GM18502 (cell line): Measurements from ENCODE around the gene RBP5.
"Not testable (repeated sequence)": the region's sequence is repeated elsewhere in the genome, so short reads cannot be mapped to it uniquely, and the experiment has no call there.

Experiments
- ATAC-seq: cut with Tn5 transposase; IDR thresholded peaks from one replicate; pipeline ENCODE4 v1.9.1; 2021; ENCODE audit warnings: mild to moderate bottlenecking; ENCODE audit not compliant: unreplicated experiment, poor library complexity

Gene RBP5

GRCh38 chr12:7125632-7126227, 3.0 kb downstream of the RBP5 start:
- ATAC-seq = no peak

GRCh38 chr12:7123806-7124522, 4.7 kb downstream of the RBP5 start:
- no peak for ATAC-seq

GRCh38 chr12:7122811-7123769, 5.6 kb downstream of the RBP5 start:
- ATAC-seq = no peak

GRCh38 chr12:7121324-7121723, 7.4 kb downstream of the RBP5 start:
- no peak for ATAC-seq

GRCh38 chr12:7120166-7120565, 8.5 kb downstream of the RBP5 start:
- no peak for ATAC-seq

- no peak for ATAC-seq
These were observed 9.8 kb downstream of the RBP5 start for GRCh38 chr12:7118881-7119280.

- no peak for ATAC-seq
These were observed 11.0 kb downstream of the RBP5 start for GRCh38 chr12:7117670-7118069.

- no peak for ATAC-seq
These were observed 11.8 kb downstream of the RBP5 start for GRCh38 chr12:7116916-7117315.

- no peak for ATAC-seq
These were observed 12.5 kb downstream of the RBP5 start for GRCh38 chr12:7116196-7116595.

- ATAC-seq = no peak
These were observed 13.8 kb downstream of the RBP5 start for GRCh38 chr12:7114851-7115250.

- ATAC-seq = no peak
These were observed 14.7 kb downstream of the RBP5 start for GRCh38 chr12:7114008-7114407.

GRCh38 chr12:7113389-7113871, 15.3 kb downstream of the RBP5 start:
- ATAC-seq = no peak

- ATAC-seq = no peak
These were observed 16.6 kb downstream of the RBP5 start for GRCh38 chr12:7112041-7112440.

- ATAC-seq = no peak
These were observed 18.0 kb downstream of the RBP5 start for GRCh38 chr12:7110661-7111060.

- ATAC-seq = no peak
These were observed 19.1 kb downstream of the RBP5 start for GRCh38 chr12:7109572-7109920.

- no peak for ATAC-seq
These were observed 19.7 kb downstream of the RBP5 start, which contains the start of gene C1RL for GRCh38 chr12:7108796-7109571. C1RL (minus strand) TSS chr12:7109214; CDS start chr12:7109180, 34 bp downstream.

GRCh38 chr12:7108003-7108795, 20.5 kb downstream of the RBP5 start:
- peak; percentile 85 for ATAC-seq

- no peak for ATAC-seq
These were observed 21.1 kb downstream of the RBP5 start for GRCh38 chr12:7107636-7108002.

- not testable (repeated sequence) for ATAC-seq
These were observed 21.5 kb downstream of the RBP5 start for GRCh38 chr12:7107181-7107580.
